GM18526 (cell line): Measurements from ENCODE around the gene NKAIN1.

ENCODE experiments used
- POLR2A ChIP-seq: IDR thresholded peaks from 3 replicates; pipeline ENCODE4 v1.6.1; 2011; ENCODE audit not compliant: insufficient read length; ENCODE audit errors: extremely low read depth

The NKAIN1 gene

GRCh38 chr1:31183126-31183525 lies 56.6 kb downstream of the NKAIN1 start:
- TF ChIP-seq POLR2A, result no peak

GRCh38 chr1:31182352-31182751 lies 57.3 kb downstream of the NKAIN1 start:
- TF ChIP-seq POLR2A, result no peak

- TF ChIP-seq POLR2A, result no peak
These were observed 58.0 kb downstream of the NKAIN1 start for GRCh38 chr1:31181515-31182343.

GRCh38 chr1:31180338-31180737 lies 59.3 kb downstream of the NKAIN1 start:
- no peak for TF ChIP-seq POLR2A

- no peak for TF ChIP-seq POLR2A
These were observed 69.3 kb downstream of the NKAIN1 start for GRCh38 chr1:31170486-31170735.

- TF ChIP-seq POLR2A, result no peak
These were observed 73.2 kb downstream of the NKAIN1 start for GRCh38 chr1:31166462-31166861.

GRCh38 chr1:31164291-31164690 lies 75.4 kb downstream of the NKAIN1 start:
- no peak for TF ChIP-seq POLR2A

GRCh38 chr1:31163866-31164265 lies 75.8 kb downstream of the NKAIN1 start:
- TF ChIP-seq POLR2A, result no peak

- TF ChIP-seq POLR2A, result no peak
These were observed 78.1 kb downstream of the NKAIN1 start for GRCh38 chr1:31161571-31161970.

- no peak for TF ChIP-seq POLR2A
These were observed 79.6 kb downstream of the NKAIN1 start for GRCh38 chr1:31159869-31160611.

GRCh38 chr1:31159323-31159722 lies 80.4 kb downstream of the NKAIN1 start:
- no peak for TF ChIP-seq POLR2A

- TF ChIP-seq POLR2A, result peak; percentile 42
These were observed 84.4 kb downstream of the NKAIN1 start for GRCh38 chr1:31155216-31155806.

GRCh38 chr1:31154632-31155215 lies 85.0 kb downstream of the NKAIN1 start:
- peak; percentile 20 for TF ChIP-seq POLR2A

GRCh38 chr1:31154000-31154631 lies 85.6 kb downstream of the NKAIN1 start:
- TF ChIP-seq POLR2A, result no peak

- no peak for TF ChIP-seq POLR2A
These were observed 86.3 kb downstream of the NKAIN1 start for GRCh38 chr1:31153423-31153822.

- no peak for TF ChIP-seq POLR2A
These were observed 87.4 kb downstream of the NKAIN1 start for GRCh38 chr1:31152181-31152795.

GRCh38 chr1:31151402-31151801 lies 88.3 kb downstream of the NKAIN1 start:
- no peak for TF ChIP-seq POLR2A
